ENCODE measurements around the gene SPNS3. TPM values are rescaled to one million over a fixed set of nuclear protein-coding genes. Genes with fewer than 3 reads are reported as not detected.

SPNS3 gene
- total RNA-seq, 4 donors from 2014 or later = not detected

GRCh38 chr17:4477255-4477791 is 43.6 kb downstream of the SPNS3 start:
- Histone ChIP-seq H3K9me3 (no peaks in the 10 kb centered on the region), H3K27me3 (no peaks in the 10 kb centered on the region), H3K4me1 (peaks cover 7 to 10% of the 10 kb centered on the region in 2 donors), H3K4me3 (no peak overlapping the region), H3K36me3 (no peaks in the 10 kb centered on the region), H3K27ac (no peak overlapping the region)
- DNase-seq (no peak), ATAC-seq (no peak)
- in situ Hi-C loops (cut with MboI; ENCODE audit: low sequenced_read_pairs in 4 of 4) = no loop called here
- TF ChIP-seq POLR2A (IDR thresholded peaks at IDR 0.05) = no peak
- TF ChIP-seq CTCF (IDR thresholded peaks at IDR 0.05 in 4 of 5, conservative IDR thresholded peaks at IDR 0.05 in 1 of 5) = no peak
- intact Hi-C loops (cut with DNase I; ENCODE audit: low total_unique reads) = no loop called here

- no peak overlapping the region for H3K4me3 ChIP-seq
- ATAC-seq (no peak), DNase-seq (no peak)
- in situ Hi-C loops (cut with MboI; ENCODE audit: low sequenced_read_pairs in 4 of 4) (no loop called here), intact Hi-C loops (cut with DNase I; ENCODE audit: low total_unique reads) (no loop called here)
- no peak for TF ChIP-seq POLR2A (IDR thresholded peaks at IDR 0.05)
- no peak for TF ChIP-seq CTCF (IDR thresholded peaks at IDR 0.05 in 4 of 5, conservative IDR thresholded peaks at IDR 0.05 in 1 of 5)
- no peaks in the 10 kb centered on the region for H3K27me3 ChIP-seq
- no peaks in the 10 kb centered on the region for H3K36me3 ChIP-seq
- H3K9me3 ChIP-seq = no peaks in the 10 kb centered on the region
- H3K27ac ChIP-seq = no peak overlapping the region
- H3K4me1 ChIP-seq = peaks cover 7 to 10% of the 10 kb centered on the region in 2 donors
Measured at GRCh38 chr17:4478318-4478830, 44.6 kb downstream of the SPNS3 start.

- H3K4me1 ChIP-seq = peaks cover under 1 to 3% of the 10 kb centered on the region in 2 donors
- intact Hi-C loops (cut with DNase I; ENCODE audit: low total_unique reads) (no loop called here), in situ Hi-C loops (cut with MboI; ENCODE audit: low sequenced_read_pairs in 4 of 4) (no loop called here)
- no peak overlapping the region for H3K4me3 ChIP-seq
- ATAC-seq (no peak), DNase-seq (no peak)
- no peaks in the 10 kb centered on the region for H3K36me3 ChIP-seq
- H3K9me3 ChIP-seq = no peaks in the 10 kb centered on the region
- TF ChIP-seq CTCF (IDR thresholded peaks at IDR 0.05 in 4 of 5, conservative IDR thresholded peaks at IDR 0.05 in 1 of 5) = no peak
- no peak overlapping the region for H3K27ac ChIP-seq
- H3K27me3 ChIP-seq = no peaks in the 10 kb centered on the region
Measured at GRCh38 chr17:4479340-4479981, 45.7 kb downstream of the SPNS3 start.

- no peak overlapping the region for H3K4me3 ChIP-seq
- ATAC-seq = no peak
- H3K9me3 ChIP-seq = no peaks in the 10 kb centered on the region
- DNase-seq = no peak
- TF ChIP-seq CTCF (IDR thresholded peaks at IDR 0.05 in 4 of 5, conservative IDR thresholded peaks at IDR 0.05 in 1 of 5) (no peak), POLR2A (IDR thresholded peaks at IDR 0.05) (no peak)
- intact Hi-C loops (cut with DNase I; ENCODE audit: low total_unique reads) = no loop called here
- in situ Hi-C loops (cut with MboI; ENCODE audit: low sequenced_read_pairs in 4 of 4) = no loop called here
- no peaks in the 10 kb centered on the region for H3K36me3 ChIP-seq
- no peaks in the 10 kb centered on the region for H3K4me1 ChIP-seq
- no peaks in the 10 kb centered on the region for H3K27me3 ChIP-seq
- H3K27ac ChIP-seq = no peak overlapping the region
Measured at GRCh38 chr17:4479982-4480751, 46.4 kb downstream of the SPNS3 start.

All from gastrocnemius medialis (tissue), 4 donors.